ENCODE measurements around the gene NEUROD1.

DNA sequence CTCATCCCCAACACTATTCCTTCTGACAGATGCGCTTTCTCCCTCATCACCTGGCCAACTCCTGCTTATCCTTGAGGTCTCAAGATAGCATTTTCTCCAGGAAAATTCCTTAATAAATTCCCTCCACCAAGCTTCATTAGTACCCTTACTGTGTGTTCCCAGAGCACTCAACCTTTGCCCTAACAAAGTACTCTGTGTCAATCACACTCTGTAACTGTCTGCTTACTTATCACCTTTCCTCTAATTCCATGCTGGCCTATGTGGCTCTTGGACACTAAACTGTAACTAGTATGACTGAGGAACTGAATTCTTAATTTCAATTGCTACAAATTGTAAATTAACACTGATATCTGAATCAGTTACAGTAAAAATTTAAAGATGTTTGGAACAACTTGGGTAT is 17.9 kb upstream of the NEUROD1 start:
- TF ChIP-seq GATA2 (IDR thresholded peaks at IDR 0.05; ENCODE audit: low read depth, low read length) (no peak), GATA3 (IDR thresholded peaks at IDR 0.05; ENCODE audit: low read depth, low read length) (no peak)
